Astrocyte of the hippocampus (primary cell): ENCODE data around the gene PTPRF.
A peak's percentile ranks its signal among the peaks of the same experiment; 100 is the strongest.

ENCODE experiments used
- DNase-seq: peaks from one replicate; pipeline ENCODE4 v3.0.0; 2011; ENCODE audit warnings: low read depth, low spot score

Gene PTPRF

GRCh38 chr1:43552059-43552742 lies 21.5 kb downstream of the PTPRF start:
- DNase-seq: no peak

- DNase-seq: peak; percentile 74
Measured at GRCh38 chr1:43552813-43553212, 22.1 kb downstream of the PTPRF start.

- no peak for DNase-seq
Measured at GRCh38 chr1:43554444-43554992, 23.8 kb downstream of the PTPRF start.

GRCh38 chr1:43556782-43557181 lies 26.1 kb downstream of the PTPRF start:
- no peak for DNase-seq

- DNase-seq: no peak
Measured at GRCh38 chr1:43557744-43558245, 27.1 kb downstream of the PTPRF start.

- peak; percentile 86 for DNase-seq
Measured at GRCh38 chr1:43558346-43558841, 27.7 kb downstream of the PTPRF start.

- no peak for DNase-seq
Measured at GRCh38 chr1:43559714-43560113, 29.0 kb downstream of the PTPRF start.

GRCh38 chr1:43560286-43560685 lies 29.6 kb downstream of the PTPRF start:
- DNase-seq: no peak

GRCh38 chr1:43563876-43564539 lies 33.3 kb downstream of the PTPRF start:
- DNase-seq: peak; percentile 46

GRCh38 chr1:43564551-43565348 lies 34.1 kb downstream of the PTPRF start:
- no peak for DNase-seq

- DNase-seq: peak; percentile 81
Measured at GRCh38 chr1:43565600-43566360, 35.1 kb downstream of the PTPRF start.

- no peak for DNase-seq
Measured at GRCh38 chr1:43566382-43567044, 35.8 kb downstream of the PTPRF start.

- DNase-seq: no peak
Measured at GRCh38 chr1:43569175-43569574, 38.5 kb downstream of the PTPRF start.

GRCh38 chr1:43570277-43570676 lies 39.6 kb downstream of the PTPRF start:
- no peak for DNase-seq

- DNase-seq: no peak
Measured at GRCh38 chr1:43570715-43571114, 40.0 kb downstream of the PTPRF start.

- no peak for DNase-seq
Measured at GRCh38 chr1:43572084-43572483, 41.4 kb downstream of the PTPRF start.

- DNase-seq: no peak
Measured at GRCh38 chr1:43572538-43572937, 41.9 kb downstream of the PTPRF start.

- DNase-seq: peak; percentile 17
Measured at GRCh38 chr1:43573066-43573800, 42.5 kb downstream of the PTPRF start.

GRCh38 chr1:43576521-43576920 lies 45.8 kb downstream of the PTPRF start:
- no peak for DNase-seq
